GM10248 (cell line): ENCODE results near the gene CCL8.

Experiments
- CTCF ChIA-PET: fragments of 300-600 bp; sonication (Branson Sonifier 250); formaldehyde crosslinking; extraction: SDS; loops from one replicate; lab custom pipeline; 2021; ENCODE audit warnings: antibody characterized with exemption; lab: Yijun Ruan, JAX
- POLR2A ChIA-PET: fragments of 350-650 bp; sonication (Branson Sonifier 250); formaldehyde crosslinking; extraction: SDS; loops from one replicate; lab custom pipeline; 2020; ENCODE audit warnings: antibody characterized with exemption; lab: Yijun Ruan, JAX
- DNase-seq: peaks from one replicate; pipeline ENCODE4 v3.0.0; 2012; ENCODE audit errors: extremely low spot score
- CTCF ChIP-seq: IDR thresholded peaks from 2 replicates; pipeline ENCODE4 v1.5.1; 2012; ENCODE audit warnings: mild to moderate bottlenecking, low read depth; ENCODE audit errors: extremely low read depth, missing control alignments, control extremely low read depth

Gene CCL8

GRCh38 chr17:34370376-34370996 lies 51.3 kb downstream of the CCL8 start:
- TF ChIP-seq CTCF = no peak
- CTCF ChIA-PET = interaction anchor here (0.6 to 6.7 kb wide), 3 partner anchors 8 to 169 kb away, joined by 3 to 62 read pairs (median 11); partner anchors contain the start of gene CCL1
- POLR2A ChIA-PET = no interaction called here
- DNase-seq = no peak

- CTCF ChIA-PET = interaction anchor here (0.6 to 6.7 kb wide), 3 partner anchors 9 to 170 kb away, joined by 3 to 62 read pairs (median 11); partner anchors contain the start of gene CCL1
- POLR2A ChIA-PET = no interaction called here
- DNase-seq = no peak
- TF ChIP-seq CTCF = no peak
Observed at GRCh38 chr17:34370997-34371395, 51.8 kb downstream of the CCL8 start.
